DND-41 (cell line): ENCODE measurements around the gene VSNL1.

Experiments used
- ATAC-seq: fragments of 200-7000 bp; cut with Tn5 transposase; 3 replicates; pipeline ENCODE4 v1.9.1; 2021; ENCODE audit warnings: low read depth; ENCODE audit not compliant: insufficient read depth
- DNase-seq: peaks from one replicate; pipeline ENCODE4 v3.0.0-alpha.2; 2020
- H2AFZ ChIP-seq: 2 replicates; pipeline ENCODE4 v1.6.0; 2012; ENCODE audit warnings: low read depth, low read length
- H3K27ac ChIP-seq: 2 replicates; pipeline ENCODE4 v1.5.1; 2012; ENCODE audit warnings: low read length, inconsistent platforms
- H3K27me3 ChIP-seq: fragments of 200-600 bp; sonication (generic); 2 replicates; pipeline ENCODE4 v1.6.0; 2012; ENCODE audit warnings: low read length, mild to moderate bottlenecking, inconsistent platforms; ENCODE audit not compliant: insufficient read depth, poor library complexity
- H3K36me3 ChIP-seq: 2 replicates; pipeline ENCODE4 v1.5.1; 2012; ENCODE audit warnings: low read length, inconsistent platforms; ENCODE audit not compliant: insufficient read depth
- H3K4me1 ChIP-seq: 2 replicates; pipeline ENCODE4 v1.5.1; 2012; ENCODE audit warnings: mild to moderate bottlenecking, low read length; ENCODE audit not compliant: insufficient read depth
- H3K4me2 ChIP-seq: 2 replicates; pipeline ENCODE4 v1.6.0; 2012; ENCODE audit warnings: mild to moderate bottlenecking, moderate library complexity, low read length, inconsistent platforms; ENCODE audit not compliant: insufficient read depth
- H3K4me3 ChIP-seq, 2 experiments: fragments of 200-600 bp in 1 of 2; shearing (Covaris generic) in 1 of 2; 2 replicates each; pipeline ENCODE4 v1.5.1; 2012 to 2016; ENCODE audit warnings: inconsistent platforms in 2 of 2, low read length in 2 of 2, mild to moderate bottlenecking in 2 of 2, low read depth in 1 of 2, moderate library complexity in 1 of 2
- H3K79me2 ChIP-seq: 2 replicates; pipeline ENCODE4 v1.6.0; 2012; ENCODE audit warnings: low read length, inconsistent platforms; ENCODE audit not compliant: insufficient read depth
- H3K9ac ChIP-seq: 2 replicates; pipeline ENCODE4 v1.6.0; 2012; ENCODE audit warnings: low read depth, mild to moderate bottlenecking, inconsistent platforms, low read length, moderate library complexity
- H3K9me3 ChIP-seq: 2 replicates; pipeline ENCODE4 v1.5.1; 2012; ENCODE audit warnings: low read length, moderate library complexity, mild to moderate bottlenecking, inconsistent platforms; ENCODE audit not compliant: insufficient read depth, severe bottlenecking
- H4K20me1 ChIP-seq: 2 replicates; pipeline ENCODE4 v1.6.0; 2012; ENCODE audit warnings: low read length; ENCODE audit not compliant: insufficient read depth
- EZH2 ChIP-seq: IDR thresholded peaks from 3 replicates; pipeline ENCODE4 v1.6.1; 2012; ENCODE audit warnings: borderline replicate concordance, low read depth, mild to moderate bottlenecking, moderate library complexity, low read length, inconsistent platforms; ENCODE audit not compliant: severe bottlenecking
- TF ChIP-seq, protein P1 (sequence below): IDR thresholded peaks from 2 replicates; pipeline ENCODE4 v1.5.1; 2012; ENCODE audit warnings: borderline replicate concordance, low read length, moderate library complexity, mild to moderate bottlenecking; ENCODE audit not compliant: poor library complexity, severe bottlenecking; ENCODE audit errors: extremely low read depth

The VSNL1 gene

DNA sequence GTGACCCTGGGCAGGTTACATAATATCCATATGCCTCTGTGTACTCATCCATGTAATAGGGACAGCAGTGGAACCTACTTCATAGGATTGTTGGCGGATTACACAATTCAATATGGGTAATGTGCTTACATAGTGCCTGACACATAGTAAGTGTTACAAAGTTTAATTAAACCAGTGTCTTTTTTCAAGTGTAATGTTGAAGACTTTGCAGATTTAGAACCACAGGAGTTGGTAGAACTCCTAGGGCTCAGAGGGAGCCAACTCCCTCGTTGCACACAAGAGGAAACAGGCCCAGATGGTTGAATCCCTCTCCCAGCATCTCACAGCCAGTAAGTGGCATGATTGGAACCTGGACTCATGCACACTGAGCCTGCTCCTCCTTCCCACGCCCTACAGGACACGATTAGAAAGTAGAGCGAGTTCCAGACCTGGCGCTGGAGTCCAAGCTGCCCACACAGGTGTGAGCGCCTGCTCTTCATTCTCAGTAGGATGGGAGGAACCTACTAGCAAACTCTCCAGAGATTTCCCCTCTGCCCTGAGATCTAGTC, 97.8 kb downstream of the VSNL1 start:
- Histone ChIP-seq H4K20me1 (no peaks in the 10 kb centered on the region), H3K27me3 (no peaks in the 10 kb centered on the region), H3K9ac (no peak overlapping the region), H3K9me3 (no peaks in the 10 kb centered on the region), H3K79me2 (no peaks in the 10 kb centered on the region), H3K36me3 (no peaks in the 10 kb centered on the region), H3K4me2 (no peak overlapping the region), H2AFZ (no peak overlapping the region), H3K27ac (no peak overlapping the region), H3K4me3 (no peak overlapping the region), H3K4me1 (no peaks in the 10 kb centered on the region)
- no peak for ATAC-seq
- no peak for DNase-seq
- TF ChIP-seq, protein P1, sequence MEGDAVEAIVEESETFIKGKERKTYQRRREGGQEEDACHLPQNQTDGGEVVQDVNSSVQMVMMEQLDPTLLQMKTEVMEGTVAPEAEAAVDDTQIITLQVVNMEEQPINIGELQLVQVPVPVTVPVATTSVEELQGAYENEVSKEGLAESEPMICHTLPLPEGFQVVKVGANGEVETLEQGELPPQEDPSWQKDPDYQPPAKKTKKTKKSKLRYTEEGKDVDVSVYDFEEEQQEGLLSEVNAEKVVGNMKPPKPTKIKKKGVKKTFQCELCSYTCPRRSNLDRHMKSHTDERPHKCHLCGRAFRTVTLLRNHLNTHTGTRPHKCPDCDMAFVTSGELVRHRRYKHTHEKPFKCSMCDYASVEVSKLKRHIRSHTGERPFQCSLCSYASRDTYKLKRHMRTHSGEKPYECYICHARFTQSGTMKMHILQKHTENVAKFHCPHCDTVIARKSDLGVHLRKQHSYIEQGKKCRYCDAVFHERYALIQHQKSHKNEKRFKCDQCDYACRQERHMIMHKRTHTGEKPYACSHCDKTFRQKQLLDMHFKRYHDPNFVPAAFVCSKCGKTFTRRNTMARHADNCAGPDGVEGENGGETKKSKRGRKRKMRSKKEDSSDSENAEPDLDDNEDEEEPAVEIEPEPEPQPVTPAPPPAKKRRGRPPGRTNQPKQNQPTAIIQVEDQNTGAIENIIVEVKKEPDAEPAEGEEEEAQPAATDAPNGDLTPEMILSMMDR: no peak
- no peak for TF ChIP-seq EZH2

DNA sequence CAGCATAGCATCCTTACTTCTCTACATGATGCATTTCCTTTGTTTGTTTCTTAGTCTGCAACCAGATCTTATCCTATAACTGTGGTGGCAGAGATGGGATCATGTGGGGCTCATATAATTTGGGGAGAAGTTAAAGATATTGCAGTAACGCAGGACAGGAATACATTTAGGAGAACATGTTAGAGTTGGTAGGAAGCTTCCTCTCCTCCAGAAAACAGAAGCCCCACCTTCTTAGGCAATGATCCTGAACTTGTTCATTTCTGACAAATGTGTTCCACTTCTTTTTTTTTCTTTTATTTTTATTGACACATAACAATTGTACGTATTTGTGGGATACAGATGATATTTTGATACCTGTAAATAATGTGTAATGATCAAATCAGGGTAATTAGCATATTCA, 99.9 kb downstream of the VSNL1 start:
- H3K27me3 ChIP-seq: no peaks in the 10 kb centered on the region
- H3K79me2 ChIP-seq: no peaks in the 10 kb centered on the region
- no peak for DNase-seq
- H3K4me2 ChIP-seq: no peak overlapping the region
- TF ChIP-seq, protein P1: no peak
- TF ChIP-seq EZH2: no peak
- no peak overlapping the region for H3K27ac ChIP-seq
- ATAC-seq: no peak
- no peak overlapping the region for H2AFZ ChIP-seq
- H3K9me3 ChIP-seq: no peaks in the 10 kb centered on the region
- no peaks in the 10 kb centered on the region for H3K36me3 ChIP-seq
- H3K9ac ChIP-seq: no peak overlapping the region
- H3K4me1 ChIP-seq: no peaks in the 10 kb centered on the region
- no peak overlapping the region for H3K4me3 ChIP-seq
- H4K20me1 ChIP-seq: no peaks in the 10 kb centered on the region

DNA sequence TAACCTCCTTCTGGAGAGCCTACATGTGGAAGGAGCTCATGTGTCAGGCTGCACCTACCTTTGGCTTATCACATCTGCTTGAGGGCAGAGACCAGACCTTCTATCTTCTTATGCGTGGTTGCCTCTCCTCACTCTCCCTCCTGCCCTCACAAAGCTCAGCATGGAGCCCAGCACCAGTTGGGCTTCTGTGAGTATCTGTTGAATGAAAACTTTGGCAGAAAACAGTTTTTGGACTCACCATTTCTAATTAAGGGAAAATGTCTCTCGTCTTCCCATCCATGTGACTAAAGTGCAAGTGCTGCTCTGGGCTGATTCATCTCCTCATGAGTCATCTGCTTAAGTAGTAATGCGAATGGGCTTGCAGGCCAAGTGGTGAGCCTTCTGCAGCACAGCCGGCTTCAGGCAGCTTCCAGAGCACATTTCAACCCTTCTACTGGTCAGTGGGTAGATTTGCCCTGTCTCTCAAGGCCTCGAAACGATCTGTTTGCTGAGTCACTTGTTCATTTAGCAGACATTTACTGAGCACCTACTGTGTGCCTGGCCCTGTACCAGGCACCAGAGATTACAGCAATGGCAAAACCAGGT, 102.6 kb downstream of the VSNL1 start:
- Histone ChIP-seq H3K9me3 (no peaks in the 10 kb centered on the region), H3K4me1 (no peaks in the 10 kb centered on the region), H3K27me3 (no peaks in the 10 kb centered on the region), H3K4me3 (no peak overlapping the region), H3K27ac (no peak overlapping the region), H3K79me2 (no peaks in the 10 kb centered on the region), H4K20me1 (no peaks in the 10 kb centered on the region), H3K36me3 (no peaks in the 10 kb centered on the region), H3K9ac (no peak overlapping the region), H2AFZ (no peak overlapping the region), H3K4me2 (no peak overlapping the region)
- ATAC-seq: no peak
- DNase-seq: no peak
- TF ChIP-seq, protein P1: no peak
- TF ChIP-seq EZH2: no peak
